Pancreas (tissue), 10 donors: ENCODE results near the gene KLF3. TPM values are rescaled to one million over a fixed set of nuclear protein-coding genes. Genes with fewer than 3 reads are reported as not detected.
A peak's percentile ranks its signal among the peaks of the same experiment; 100 is the strongest.

Experiments used
- ATAC-seq, 4 donors: fragments of 200-7000 bp; cut with Tn5 transposase; one replicate each; pipeline versions ENCODE4 v1.8.0 to v1.9.1; 2020; ENCODE audit warnings: mild to moderate bottlenecking in 4 of 4, moderate library complexity in 4 of 4
- DNase-seq, 6 donors: peaks; one replicate each; pipeline ENCODE4 v3.0.0-alpha.2; 2020
- FAIRE-seq: peaks from 2 replicates; lab custom pipeline; 2012; peaks lifted over from hg19 to GRCh38; lab: Jason Lieb, UNC
- H3K27ac ChIP-seq, 4 donors: fragments of 200-600 bp; sonication (generic); 1 replicate in 3 of 4; 2 replicates in 1 of 4; pipeline versions ENCODE4 v1.5.0 to v1.8.0; 2020
- H3K27me3 ChIP-seq, 4 donors: fragments of 200-600 bp; one replicate each; pipeline ENCODE4 v1.8.0; 2021
- H3K36me3 ChIP-seq, 3 donors: fragments of 200-600 bp; sonication (generic) in 1 of 3; one replicate each; pipeline versions ENCODE4 v1.5.0 to v1.8.0; 2020 to 2021
- H3K4me1 ChIP-seq, 3 donors: fragments of 200-600 bp; one replicate each; pipeline ENCODE4 v1.8.0; 2021
- H3K4me3 ChIP-seq, 4 donors: fragments of 200-600 bp; sonication (generic) in 2 of 4; one replicate each; pipeline versions ENCODE4 v1.5.0 to v1.8.0; 2020 to 2021
- H3K9me3 ChIP-seq, 4 donors: fragments of 200-600 bp; one replicate each; pipeline ENCODE4 v1.8.0; 2021
- WGBS, 2 donors: extraction: QIAGEN DNeasy Blood & Tissue Kit; methylation state at CpG; one replicate each; pipeline ENCODE4 v1.1.7; 2013; 5-methylcytosine and 5-hydroxymethylcytosine counted together
- intact Hi-C, 3 donors: fragments of 100-400 bp; cut with DNase I; formaldehyde crosslinking; loops; one replicate each; pipeline versions ENCODE4 v1.11.1 to v1.14.2; 2022
- polyA plus RNA-seq, 2 donors: library from polyadenylated mRNA; stranded (reverse); fragments of 200-250 nt; gene quantifications; one replicate each; pipeline ENCODE4 v1.2.3, GENCODE V29; 2013
- total RNA-seq, 6 donors: library from RNA; stranded (reverse); fragmentation: NEBNext Ultra II Directional in 4 of 6; extraction: Animal tissue kit (Norgen Biotek cat#: 25700) in 4 of 6; gene quantifications; one replicate each; pipeline versions ENCODE4 v1.2.1 to v1.2.4, GENCODE V29; 2021 to 2023
- TF ChIP-seq, protein P1 (sequence below), 4 donors: fragments of 200-600 bp; sonication (generic) in 3 of 4; IDR thresholded peaks; one replicate each; pipeline versions ENCODE4 v1.5.0 to v1.8.0; 2021; ENCODE audit warnings: antibody characterized with exemption in 4 of 4
- donor health status: healthy with polysubstance abuse.
- donor health status: DM: no; HTN: no; CAD: no; lungs with moderate emphysema.
- donor health status: DM: no; HTN: no; CAD: no.
- donor health status: control.
- donor health status: control.
- donor health status: Bipolar disorder and iron deficiency.
- donor health status: DM: yes; HTN: yes; CAD: no.
- donor health status: DM: no; HTN: no; CAD: no.
- donor health status: DM: no; HTN: no; CAD: no.
- donor health status: DM: yes; HTN: yes; CAD: no.

Gene KLF3
- total and polyA plus RNA-seq, 8 donors: 8.7 to 33.4 (median 25.0) TPM

DNA sequence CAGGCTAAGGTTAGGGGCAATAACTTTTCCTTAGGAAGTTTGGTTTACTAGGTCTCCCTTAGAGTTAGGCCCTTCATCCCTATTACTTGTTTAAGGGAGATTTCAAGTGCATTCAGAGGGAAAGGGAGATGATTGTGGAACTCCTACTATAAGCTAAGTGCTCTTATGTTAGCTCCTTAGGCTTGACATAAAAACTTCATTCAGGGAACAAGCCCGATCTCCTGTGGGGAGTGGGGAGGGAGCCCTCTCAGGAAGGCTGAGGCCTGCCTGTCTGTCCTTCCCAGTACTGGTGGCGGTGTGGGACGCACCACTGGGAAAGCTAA lies 8.0 kb downstream of the KLF3 start:
- Histone ChIP-seq H3K4me1 (peaks cover 57 to 94% (median 76%) of the 10 kb centered on the region in 3 donors), H3K9me3 (no peaks in the 10 kb centered on the region), H3K27ac (peak overlapping the region; percentile 53 to 99 (median 68)), H3K27me3 (no peaks in the 10 kb centered on the region), H3K36me3 (no peaks in the 10 kb centered on the region), H3K4me3 (peak overlapping the region in 1 of 4 donors; percentile 22)
- TF ChIP-seq, protein P1, sequence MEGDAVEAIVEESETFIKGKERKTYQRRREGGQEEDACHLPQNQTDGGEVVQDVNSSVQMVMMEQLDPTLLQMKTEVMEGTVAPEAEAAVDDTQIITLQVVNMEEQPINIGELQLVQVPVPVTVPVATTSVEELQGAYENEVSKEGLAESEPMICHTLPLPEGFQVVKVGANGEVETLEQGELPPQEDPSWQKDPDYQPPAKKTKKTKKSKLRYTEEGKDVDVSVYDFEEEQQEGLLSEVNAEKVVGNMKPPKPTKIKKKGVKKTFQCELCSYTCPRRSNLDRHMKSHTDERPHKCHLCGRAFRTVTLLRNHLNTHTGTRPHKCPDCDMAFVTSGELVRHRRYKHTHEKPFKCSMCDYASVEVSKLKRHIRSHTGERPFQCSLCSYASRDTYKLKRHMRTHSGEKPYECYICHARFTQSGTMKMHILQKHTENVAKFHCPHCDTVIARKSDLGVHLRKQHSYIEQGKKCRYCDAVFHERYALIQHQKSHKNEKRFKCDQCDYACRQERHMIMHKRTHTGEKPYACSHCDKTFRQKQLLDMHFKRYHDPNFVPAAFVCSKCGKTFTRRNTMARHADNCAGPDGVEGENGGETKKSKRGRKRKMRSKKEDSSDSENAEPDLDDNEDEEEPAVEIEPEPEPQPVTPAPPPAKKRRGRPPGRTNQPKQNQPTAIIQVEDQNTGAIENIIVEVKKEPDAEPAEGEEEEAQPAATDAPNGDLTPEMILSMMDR (IDR thresholded peaks at IDR 0.05): no peak
- WGBS, 2 donors: 41 to 54% methylated on average over 3 of the region's 3 CpGs
- FAIRE-seq: no peak
- DNase-seq: no peak
- intact Hi-C loops: loop anchor here in 2 of 3 donors (5.0 to 10.0 kb wide), 4 partner anchors 287 to 495 kb away; no protein-coding TSS in a partner anchor
- ATAC-seq: no peak

DNA sequence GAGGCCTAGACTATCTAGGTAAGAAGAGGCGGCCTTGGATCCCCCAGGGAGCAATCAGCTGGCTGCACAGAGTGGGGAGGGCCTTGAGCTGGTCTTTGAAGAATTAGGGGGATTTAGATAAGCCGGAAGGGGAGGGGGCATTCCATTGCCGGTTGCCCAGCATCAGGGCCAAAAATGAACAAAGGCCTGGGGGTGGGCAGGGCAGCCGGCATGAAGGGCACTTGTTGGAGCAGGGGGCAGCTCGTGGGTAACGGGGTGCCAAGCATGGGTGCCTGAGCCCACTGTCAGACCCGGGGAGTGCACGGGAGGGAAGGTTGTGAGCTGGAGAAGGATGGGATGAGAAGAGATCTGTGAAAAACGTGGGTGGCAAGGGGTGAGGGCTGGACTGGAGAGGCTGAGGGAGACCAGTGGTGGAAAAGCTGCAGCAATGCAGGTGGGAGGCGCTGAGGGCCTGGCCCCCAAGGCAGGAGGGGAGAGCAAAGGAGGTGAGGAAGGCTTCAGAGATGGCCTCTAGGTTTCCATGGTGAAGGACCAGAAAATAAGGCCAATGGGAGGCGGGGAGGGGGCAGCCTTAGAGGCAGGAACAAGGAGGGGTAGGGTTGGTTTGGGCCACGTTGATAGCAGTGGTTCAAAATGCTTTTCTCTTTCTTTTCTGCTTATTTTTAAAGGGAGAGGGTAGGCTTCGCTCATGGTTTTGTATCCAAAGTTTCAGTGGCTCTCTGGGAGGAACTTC lies 8.6 kb downstream of the KLF3 start:
- H3K4me1 ChIP-seq: peaks cover 57 to 96% (median 76%) of the 10 kb centered on the region in 3 donors
- no peaks in the 10 kb centered on the region for H3K27me3 ChIP-seq
- H3K4me3 ChIP-seq: peak overlapping the region in 1 of 4 donors; percentile 22
- FAIRE-seq (no peak), DNase-seq (peak in 1 of 6 donors; percentile 64), ATAC-seq (no peak)
- H3K9me3 ChIP-seq: no peaks in the 10 kb centered on the region
- TF ChIP-seq, protein P1 (IDR thresholded peaks at IDR 0.05): no peak
- H3K36me3 ChIP-seq: no peaks in the 10 kb centered on the region
- intact Hi-C loops: loop anchor here in 2 of 3 donors (5.0 to 10.0 kb wide), 4 partner anchors 288 to 495 kb away; no protein-coding TSS in a partner anchor
- H3K27ac ChIP-seq: peak overlapping the region; percentile 53 to 99 (median 68)
- 36 to 43% methylated on average over 12 to 13 of the region's 13 CpGs for WGBS, 2 donors

DNA sequence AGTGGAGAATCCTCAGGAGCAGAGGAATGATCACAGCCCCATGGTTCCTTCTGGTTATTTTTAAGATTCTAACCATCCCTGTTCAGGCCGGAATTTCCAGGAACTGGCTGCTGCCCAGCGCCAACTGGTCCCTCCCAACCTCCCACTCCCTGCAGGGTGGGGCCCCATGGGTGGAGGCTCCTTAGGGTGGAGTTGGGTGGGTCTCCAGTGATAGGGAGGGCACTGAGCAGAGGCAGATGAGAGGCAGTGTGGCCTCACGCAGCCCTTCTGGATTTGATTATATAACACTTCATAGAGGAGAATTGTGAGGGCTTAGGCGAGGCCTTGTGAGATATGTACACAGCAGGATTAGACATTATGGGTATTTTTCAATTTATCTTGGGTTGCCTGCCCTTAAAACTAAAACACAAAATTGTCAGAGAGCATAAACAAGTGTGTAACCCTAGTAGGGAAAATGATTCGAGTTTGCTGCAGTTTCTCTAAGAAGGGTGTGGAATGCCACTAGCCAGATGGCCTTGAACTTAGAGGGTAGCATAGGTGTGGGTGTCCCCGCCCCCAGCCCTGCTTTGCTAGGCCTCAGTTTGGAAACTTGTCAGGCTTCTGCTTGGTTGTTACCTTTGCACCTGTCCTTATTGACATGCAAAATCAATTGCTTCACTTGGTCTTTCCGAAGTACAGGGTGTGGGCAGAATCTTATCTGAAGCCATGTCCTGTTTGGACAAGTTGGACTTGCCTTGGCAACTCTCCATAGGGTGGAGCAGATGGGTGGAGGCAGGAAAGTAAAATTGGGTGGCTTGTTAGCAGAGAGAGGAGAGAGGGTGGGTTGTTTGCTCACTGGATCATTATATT lies 9.4 kb downstream of the KLF3 start:
- H3K27ac ChIP-seq: peak overlapping the region; percentile 53 to 99 (median 68)
- H3K27me3 ChIP-seq: no peaks in the 10 kb centered on the region
- no peaks in the 10 kb centered on the region for H3K36me3 ChIP-seq
- ATAC-seq (peak; percentile 61 to 73 (median 64)), FAIRE-seq (no peak), DNase-seq (peak in 4 of 6 donors; percentile 65 to 73 (median 67))
- TF ChIP-seq, protein P1 (IDR thresholded peaks at IDR 0.05): no peak
- H3K9me3 ChIP-seq: no peaks in the 10 kb centered on the region
- WGBS, 2 donors: 5 to 8% methylated on average over 7 of the region's 7 CpGs
- peak overlapping the region in 1 of 4 donors; percentile 8 for H3K4me3 ChIP-seq
- intact Hi-C loops: loop anchor here in 2 of 3 donors (5.0 to 10.0 kb wide), 4 partner anchors 289 to 496 kb away; no protein-coding TSS in a partner anchor
- H3K4me1 ChIP-seq: peaks cover 55 to 88% (median 69%) of the 10 kb centered on the region in 3 donors

DNA sequence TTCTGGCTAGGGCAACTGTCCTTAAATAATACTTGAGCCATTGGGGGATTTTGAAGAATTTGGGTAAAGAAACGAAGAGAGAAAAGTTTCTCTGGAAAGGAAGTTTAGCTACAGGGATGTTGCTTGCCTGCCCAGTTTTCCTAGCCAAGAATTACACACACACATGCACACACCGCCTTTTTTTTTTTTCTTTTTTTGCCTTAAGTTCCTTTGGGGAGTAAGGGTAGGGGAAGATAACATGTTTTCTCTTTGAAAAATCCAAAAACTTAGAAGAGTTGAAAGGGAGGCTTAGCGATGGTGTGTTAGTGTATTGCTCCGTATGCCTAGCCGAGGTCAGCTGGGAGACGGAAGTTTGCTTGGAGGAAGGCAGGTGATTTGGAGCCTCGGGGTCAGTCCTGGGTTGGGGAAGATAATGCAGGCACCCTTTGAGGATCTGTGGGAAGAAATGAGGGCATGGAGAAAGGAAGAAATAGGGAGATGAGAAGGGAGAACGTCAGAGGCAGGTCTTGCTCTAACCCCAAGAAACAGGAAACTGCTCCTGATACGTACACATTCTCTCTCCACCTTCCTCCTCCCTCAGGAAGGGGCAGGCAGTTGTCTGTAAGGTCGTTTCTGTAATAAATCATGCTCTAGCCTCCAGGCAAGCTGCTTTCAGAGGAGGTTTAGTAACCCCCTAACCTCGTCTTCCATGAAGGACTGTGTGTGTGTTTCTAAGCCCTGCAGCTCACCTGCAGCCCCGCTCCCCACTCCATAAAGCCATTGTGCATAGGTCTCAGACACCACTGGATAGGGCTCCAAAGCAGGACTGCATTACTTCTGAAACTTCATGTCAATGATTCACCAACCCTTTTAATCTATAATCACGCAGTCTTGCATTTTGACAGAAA lies 10.5 kb downstream of the KLF3 start:
- Histone ChIP-seq H3K36me3 (no peaks in the 10 kb centered on the region), H3K27ac (peak overlapping the region; percentile 53 to 99 (median 68)), H3K4me3 (peak overlapping the region in 1 of 4 donors; percentile 8), H3K9me3 (no peaks in the 10 kb centered on the region), H3K4me1 (peaks cover 49 to 77% (median 58%) of the 10 kb centered on the region in 3 donors), H3K27me3 (no peaks in the 10 kb centered on the region)
- DNase-seq (no peak), ATAC-seq (peak; percentile 22 to 46 (median 40)), FAIRE-seq (no peak)
- WGBS, 2 donors: 10 to 11% methylated on average over 13 of the region's 13 CpGs
- intact Hi-C loops: loop anchor here in 2 of 3 donors (5.0 to 10.0 kb wide), 4 partner anchors 290 to 497 kb away; no protein-coding TSS in a partner anchor
- TF ChIP-seq, protein P1 (IDR thresholded peaks at IDR 0.05): no peak
